ENCODE results near the gene GABBR2.

Gene GABBR2

DNA sequence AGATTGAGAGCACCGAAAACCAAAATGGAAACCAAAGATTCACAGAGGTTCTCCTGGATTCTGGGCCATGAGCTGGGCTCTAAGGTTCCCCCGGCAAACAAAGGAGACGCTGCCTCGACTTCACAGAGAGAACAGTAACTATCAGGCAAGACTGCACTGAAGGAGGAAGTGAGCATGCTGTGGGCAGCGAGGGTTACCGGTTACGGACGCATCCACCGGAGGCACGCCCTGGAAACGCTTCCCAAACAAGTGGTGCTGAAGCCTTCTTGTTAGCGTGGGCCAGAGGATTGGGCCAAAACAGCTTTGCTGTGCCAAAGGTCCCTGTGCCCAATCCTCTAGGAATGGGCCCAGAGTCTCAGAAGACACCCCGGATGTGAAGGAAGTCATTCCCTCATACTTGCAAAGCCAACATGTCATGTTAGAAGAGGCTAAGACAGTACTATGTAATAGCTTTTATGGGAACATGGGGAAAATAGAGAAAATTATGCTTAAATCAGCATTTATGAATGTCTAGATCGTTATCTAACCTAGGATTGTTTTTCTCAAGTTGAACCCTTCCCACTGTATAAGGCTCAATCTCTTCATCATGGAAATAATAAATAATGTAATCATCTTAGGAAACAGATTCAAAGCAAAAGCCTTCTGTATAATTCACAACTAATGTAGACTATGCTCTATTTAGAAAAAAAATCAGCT, 145.4 kb downstream of the GABBR2 start:
- no peak overlapping the region for H3K4me3 Mint-ChIP-seq
- TF ChIP-seq CTCF (IDR thresholded peaks at IDR 0.05) = no peak
- no peaks in the 10 kb centered on the region for H3K4me1 Mint-ChIP-seq

DNA sequence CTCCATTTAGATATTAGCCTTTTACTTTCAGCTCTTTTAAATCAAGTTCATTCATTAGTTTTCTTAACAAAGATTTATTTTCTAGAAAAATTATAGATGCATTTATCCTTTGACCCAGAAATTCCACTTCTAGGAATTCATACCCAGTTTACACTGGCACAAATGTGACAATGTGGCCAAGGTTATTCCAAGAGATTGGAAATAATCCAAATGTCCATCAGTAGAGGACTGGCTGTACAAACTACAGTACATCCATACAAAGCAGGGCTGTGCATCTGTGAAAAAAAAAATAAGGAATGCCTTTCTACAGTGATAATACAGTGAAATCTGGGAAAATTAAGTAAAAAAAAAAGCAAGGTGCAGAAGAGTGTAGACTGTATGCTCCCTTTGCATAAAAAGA, 149.2 kb downstream of the GABBR2 start:
- Mint-ChIP-seq H3K36me3 (ENCODE audit: low read depth) (no peaks in the 10 kb centered on the region), H3K4me3 (no peak overlapping the region), H3K4me1 (no peaks in the 10 kb centered on the region), H3K9me3 (no peaks in the 10 kb centered on the region), H3K27me3 (ENCODE audit: low read depth, poor library complexity) (peaks cover 6% of the 10 kb centered on the region), H3K27ac (no peak overlapping the region)
- no peak for TF ChIP-seq CTCF (IDR thresholded peaks at IDR 0.05)
- DNase-seq = no peak

More for the DNA sequence above, 145.4 kb downstream of the GABBR2 start:
- H3K27ac Mint-ChIP-seq = no peak overlapping the region
- DNase-seq = no peak
- no peaks in the 10 kb centered on the region for H3K9me3 Mint-ChIP-seq
- peaks cover 12% of the 10 kb centered on the region for H3K27me3 Mint-ChIP-seq (ENCODE audit: low read depth, poor library complexity)
- H3K36me3 Mint-ChIP-seq (ENCODE audit: low read depth) = no peaks in the 10 kb centered on the region

GRCh38 chr9:98558575-98558974, 150.2 kb downstream of the GABBR2 start:
- DNase-seq = no peak
- Mint-ChIP-seq H3K4me1 (no peaks in the 10 kb centered on the region), H3K27ac (no peak overlapping the region), H3K9me3 (no peaks in the 10 kb centered on the region), H3K36me3 (ENCODE audit: low read depth) (no peaks in the 10 kb centered on the region), H3K4me3 (no peak overlapping the region), H3K27me3 (ENCODE audit: low read depth, poor library complexity) (peaks cover 8% of the 10 kb centered on the region)
- no peak for TF ChIP-seq CTCF (IDR thresholded peaks at IDR 0.05)

DNA sequence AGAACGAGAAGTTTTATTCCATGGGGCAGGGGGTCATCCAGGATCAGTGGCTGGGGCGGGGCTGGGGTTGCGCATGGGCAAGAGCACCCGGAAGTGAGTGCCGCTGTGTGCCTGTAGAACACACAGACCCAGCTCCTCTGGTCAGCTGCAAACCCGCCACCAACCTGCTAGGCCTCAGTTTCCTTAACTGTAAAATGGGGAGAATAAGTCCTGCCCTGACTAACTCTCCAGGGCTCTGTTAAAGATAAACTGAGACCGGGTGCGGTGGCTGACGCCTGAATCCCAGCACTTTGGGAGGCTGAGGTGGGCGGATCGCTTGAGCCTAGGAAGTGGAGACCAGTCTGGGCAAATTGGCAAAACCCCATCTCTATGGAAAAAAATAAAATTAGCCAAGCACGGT, 152.2 kb downstream of the GABBR2 start:
- Mint-ChIP-seq H3K27ac (no peak overlapping the region), H3K9me3 (no peaks in the 10 kb centered on the region), H3K4me3 (no peak overlapping the region), H3K36me3 (ENCODE audit: low read depth) (no peaks in the 10 kb centered on the region), H3K27me3 (ENCODE audit: low read depth, poor library complexity) (peaks cover 3% of the 10 kb centered on the region), H3K4me1 (no peaks in the 10 kb centered on the region)
- TF ChIP-seq CTCF (IDR thresholded peaks at IDR 0.05) = no peak
- DNase-seq = no peak

- no peak overlapping the region for H3K27ac Mint-ChIP-seq
- H3K4me3 Mint-ChIP-seq = no peak overlapping the region
- no peaks in the 10 kb centered on the region for H3K36me3 Mint-ChIP-seq (ENCODE audit: low read depth)
- no peaks in the 10 kb centered on the region for H3K9me3 Mint-ChIP-seq
- H3K27me3 Mint-ChIP-seq (ENCODE audit: low read depth, poor library complexity) = peaks cover 3% of the 10 kb centered on the region
- DNase-seq = no peak
- H3K4me1 Mint-ChIP-seq = no peaks in the 10 kb centered on the region
- no peak for TF ChIP-seq CTCF (IDR thresholded peaks at IDR 0.05)
Measured at GRCh38 chr9:98555651-98556465, 152.9 kb downstream of the GABBR2 start.

Data from nephron progenitor cell (in vitro differentiated cells).